GOT3 (cell line): Measurements from ENCODE around the gene COL24A1.

ENCODE experiments used
- DNase-seq: peaks from one replicate; lab custom pipeline; 2025; ENCODE audit warnings: mixed read lengths; lab: John Stamatoyannopoulos, UW

Gene COL24A1

DNA sequence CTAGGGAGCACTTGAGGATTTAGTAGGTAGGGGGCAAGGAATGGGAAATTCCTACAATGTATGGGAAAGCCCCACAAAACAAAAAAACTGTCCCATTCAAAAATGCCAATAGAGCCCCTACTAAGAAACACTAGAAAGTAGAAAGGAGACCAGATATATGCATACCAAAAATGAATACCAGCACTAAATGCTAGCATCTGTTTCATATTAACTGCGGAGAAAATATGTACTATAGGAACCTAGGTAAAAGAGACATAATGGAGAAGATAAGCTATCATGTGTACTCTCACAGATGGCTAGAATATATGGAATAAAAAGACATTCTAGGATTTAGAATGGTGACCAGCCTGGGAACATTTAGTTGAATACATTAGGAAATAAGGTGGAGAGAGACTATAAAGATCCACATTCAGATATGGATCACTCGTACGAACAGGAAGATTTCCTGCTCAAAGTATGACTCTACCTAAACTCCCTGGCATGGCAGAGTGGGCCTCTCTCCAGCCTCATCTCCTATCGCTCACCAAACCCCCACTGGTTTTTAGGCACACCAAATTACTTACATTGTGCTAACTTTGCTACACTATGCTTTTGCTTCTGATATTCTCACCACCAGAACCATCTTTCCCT is 466.7 kb downstream of the COL24A1 start:
- DNase-seq, result no peak

DNA sequence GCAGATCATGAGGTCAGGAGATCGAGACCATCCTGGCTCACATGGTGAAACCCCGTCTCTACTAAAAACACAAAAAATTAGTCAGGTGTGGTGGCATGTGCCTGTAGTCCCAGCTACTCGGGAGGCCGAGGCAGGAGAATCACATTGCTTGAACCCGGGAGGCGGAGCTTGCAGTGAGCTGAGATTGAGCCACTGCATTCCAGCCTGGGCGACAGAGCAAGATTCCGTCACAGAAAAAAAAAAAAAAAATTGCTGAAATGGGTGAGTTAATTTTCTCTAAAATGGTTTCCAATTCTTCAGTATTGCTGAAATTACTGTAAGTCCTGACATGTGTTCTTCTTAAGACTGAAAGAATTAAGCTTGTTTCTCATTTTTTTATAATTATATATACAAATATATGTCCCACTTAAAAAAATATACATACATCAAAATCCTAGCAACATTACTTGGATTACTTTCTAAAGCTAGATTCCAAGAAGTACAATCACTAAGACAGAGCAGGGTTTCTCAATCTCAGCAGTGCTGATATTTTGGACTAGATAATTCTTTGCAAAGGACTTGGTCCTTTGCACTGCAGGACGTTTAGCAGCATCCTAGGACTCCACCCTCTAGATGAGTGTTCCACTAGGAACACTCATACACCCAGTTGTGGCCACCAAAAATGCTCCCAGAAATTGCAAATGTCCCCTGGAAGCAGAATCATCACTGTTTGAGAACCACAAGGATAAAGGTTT is 473.1 kb downstream of the COL24A1 start:
- DNase-seq, result no peak

GRCh38 chr1:85681087-85681486 is 475.5 kb downstream of the COL24A1 start:
- no peak for DNase-seq
